HG03135 (cell line): ENCODE measurements around the gene ZNF23.

Source experiments
- ATAC-seq: cut with Tn5 transposase; IDR thresholded peaks from one replicate; pipeline ENCODE4 v1.9.1; 2021; ENCODE audit warnings: mild to moderate bottlenecking, moderate library complexity; ENCODE audit not compliant: unreplicated experiment

ZNF23 gene

DNA sequence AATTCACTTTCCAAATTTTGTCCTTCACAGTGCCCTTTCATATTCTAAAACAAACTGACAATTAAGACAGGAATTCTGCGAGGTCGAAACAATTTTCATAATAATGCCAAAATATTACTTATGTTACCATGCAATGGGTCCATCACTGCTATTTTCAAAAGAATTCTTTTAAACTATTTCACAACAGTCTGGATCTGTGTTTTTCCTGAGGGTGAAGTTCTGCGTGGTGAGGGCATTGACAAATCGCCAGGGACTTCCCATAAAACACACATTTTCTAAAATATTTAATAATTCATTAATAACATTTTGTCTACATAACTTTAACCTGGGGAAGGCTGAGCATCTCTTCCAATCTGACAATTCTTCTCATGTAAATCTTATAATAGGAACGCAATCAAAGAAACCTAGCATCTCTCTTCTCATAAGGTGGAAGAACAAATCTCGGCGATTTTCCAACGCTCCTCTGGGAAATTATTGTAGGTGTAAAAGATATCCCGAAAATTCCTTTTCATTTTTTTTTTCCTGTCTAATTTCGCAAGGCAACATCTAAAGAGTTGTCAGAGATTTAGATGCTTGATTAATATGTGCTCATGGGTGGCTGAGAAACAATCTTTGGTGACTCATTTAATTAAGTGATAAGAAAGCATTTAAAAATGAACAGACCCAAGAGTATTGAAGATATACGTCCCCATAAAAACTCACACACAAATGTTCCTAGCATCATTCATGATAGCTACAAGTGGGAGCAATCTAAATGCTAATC, 62.1 kb downstream of the ZNF23 start:
- ATAC-seq = no peak
